ENCODE data around the gene ST7L. TPM values are rescaled to one million over a fixed set of nuclear protein-coding genes. Genes with fewer than 3 reads are reported as not detected.

Gene ST7L
- total RNA-seq, 4 donors from 2014 or later = 24.9 to 50.3 (median 33.9) TPM

DNA sequence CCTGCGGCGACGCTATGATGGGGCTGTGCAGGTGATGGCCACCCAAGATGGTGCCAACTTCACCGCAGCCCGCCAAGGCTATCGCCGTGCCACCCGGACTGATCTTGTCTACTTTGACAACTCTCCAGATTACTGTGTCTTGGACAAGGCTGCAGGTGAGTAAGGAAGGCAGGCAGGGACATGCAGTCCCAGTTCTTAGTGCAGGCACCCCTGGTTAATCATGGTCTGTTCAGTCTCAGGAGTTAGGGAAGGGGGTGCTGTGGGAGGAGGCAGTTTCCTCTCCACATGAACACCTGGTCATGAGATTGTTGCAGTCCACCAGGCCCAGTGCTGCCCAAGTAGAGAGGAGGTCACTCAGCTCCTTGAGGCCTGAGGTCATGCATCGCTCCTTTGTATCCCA, 101.7 kb downstream of the ST7L start:
- TF ChIP-seq POLR2A (IDR thresholded peaks at IDR 0.05) = no peak
- TF ChIP-seq, protein P1, sequence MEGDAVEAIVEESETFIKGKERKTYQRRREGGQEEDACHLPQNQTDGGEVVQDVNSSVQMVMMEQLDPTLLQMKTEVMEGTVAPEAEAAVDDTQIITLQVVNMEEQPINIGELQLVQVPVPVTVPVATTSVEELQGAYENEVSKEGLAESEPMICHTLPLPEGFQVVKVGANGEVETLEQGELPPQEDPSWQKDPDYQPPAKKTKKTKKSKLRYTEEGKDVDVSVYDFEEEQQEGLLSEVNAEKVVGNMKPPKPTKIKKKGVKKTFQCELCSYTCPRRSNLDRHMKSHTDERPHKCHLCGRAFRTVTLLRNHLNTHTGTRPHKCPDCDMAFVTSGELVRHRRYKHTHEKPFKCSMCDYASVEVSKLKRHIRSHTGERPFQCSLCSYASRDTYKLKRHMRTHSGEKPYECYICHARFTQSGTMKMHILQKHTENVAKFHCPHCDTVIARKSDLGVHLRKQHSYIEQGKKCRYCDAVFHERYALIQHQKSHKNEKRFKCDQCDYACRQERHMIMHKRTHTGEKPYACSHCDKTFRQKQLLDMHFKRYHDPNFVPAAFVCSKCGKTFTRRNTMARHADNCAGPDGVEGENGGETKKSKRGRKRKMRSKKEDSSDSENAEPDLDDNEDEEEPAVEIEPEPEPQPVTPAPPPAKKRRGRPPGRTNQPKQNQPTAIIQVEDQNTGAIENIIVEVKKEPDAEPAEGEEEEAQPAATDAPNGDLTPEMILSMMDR (IDR thresholded peaks at IDR 0.05) = no peak
- DNase-seq = no peak
- H3K9me3 ChIP-seq = no peaks in the 10 kb centered on the region
- peaks cover 0 to 8% (median 0%) of the 10 kb centered on the region in 3 donors for H3K36me3 ChIP-seq
- H3K27ac ChIP-seq = no peak overlapping the region
- H3K4me3 ChIP-seq = no peak overlapping the region
- no peaks in the 10 kb centered on the region for H3K27me3 ChIP-seq
- peaks cover 0 to 5% (median 0%) of the 10 kb centered on the region in 4 donors for H3K4me1 ChIP-seq

GRCh38 chr1:112516141-112516540, 102.8 kb downstream of the ST7L start:
- no peaks in the 10 kb centered on the region for H3K9me3 ChIP-seq
- peaks cover 0 to 5% (median 0%) of the 10 kb centered on the region in 4 donors for H3K4me1 ChIP-seq
- no peak for DNase-seq
- no peak overlapping the region for H3K27ac ChIP-seq
- H3K27me3 ChIP-seq = no peaks in the 10 kb centered on the region
- H3K36me3 ChIP-seq = peaks cover 0 to 8% (median 0%) of the 10 kb centered on the region in 3 donors
- TF ChIP-seq POLR2A (IDR thresholded peaks at IDR 0.05) = no peak
- TF ChIP-seq, protein P1 (IDR thresholded peaks at IDR 0.05) = no peak
- H3K4me3 ChIP-seq = no peak overlapping the region

DNA sequence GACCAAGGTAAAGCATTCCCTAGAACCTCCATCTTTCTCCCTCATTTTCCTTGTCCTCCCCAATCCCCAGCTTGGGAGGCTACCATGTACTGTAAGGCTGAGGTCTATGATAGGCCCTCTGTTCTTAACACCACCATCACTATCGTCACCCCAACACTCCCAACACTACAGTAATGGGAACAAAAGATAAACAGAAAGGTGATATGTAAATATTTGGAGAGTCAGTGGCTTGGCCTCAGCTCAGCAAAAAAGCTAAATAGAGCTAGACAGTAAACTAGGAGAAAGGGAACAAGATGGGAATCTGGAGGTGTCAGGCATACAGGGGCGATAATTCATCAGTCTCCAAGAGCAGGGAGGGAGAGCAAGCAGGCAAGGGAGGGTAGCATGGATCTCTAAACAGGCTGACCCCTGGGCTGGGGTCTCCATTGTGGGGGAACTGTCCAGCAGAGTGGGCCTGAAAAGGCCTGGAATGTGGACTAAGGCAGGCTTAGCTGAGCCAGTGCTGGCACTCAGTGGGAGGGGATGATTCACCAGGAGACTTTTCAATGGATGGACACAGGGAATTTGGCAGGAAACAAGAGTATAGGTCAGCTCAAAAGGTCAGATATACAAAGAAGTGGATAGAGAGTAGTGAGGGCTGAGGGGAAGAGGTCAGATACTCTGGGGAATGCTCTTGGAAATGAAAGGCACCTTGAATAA, 103.5 kb downstream of the ST7L start:
- Histone ChIP-seq H3K4me1 (peaks cover 0 to 5% (median 0%) of the 10 kb centered on the region in 4 donors), H3K9me3 (no peaks in the 10 kb centered on the region), H3K27ac (no peak overlapping the region), H3K36me3 (peaks cover 0 to 8% (median 0%) of the 10 kb centered on the region in 3 donors), H3K4me3 (no peak overlapping the region), H3K27me3 (no peaks in the 10 kb centered on the region)
- TF ChIP-seq POLR2A (IDR thresholded peaks at IDR 0.05) = no peak
- TF ChIP-seq, protein P1 (IDR thresholded peaks at IDR 0.05) = no peak
- DNase-seq = no peak

GRCh38 chr1:112514901-112515300, 104.0 kb downstream of the ST7L start:
- DNase-seq = no peak
- TF ChIP-seq POLR2A (IDR thresholded peaks at IDR 0.05) = no peak
- TF ChIP-seq, protein P1 (IDR thresholded peaks at IDR 0.05) = no peak
- no peak overlapping the region for H3K27ac ChIP-seq

GRCh38 chr1:112513112-112513870, 105.7 kb downstream of the ST7L start:
- Histone ChIP-seq H3K27ac (peak overlapping the region in 2 of 4 donors; percentile 15 to 64), H3K9me3 (no peaks in the 10 kb centered on the region), H3K36me3 (peaks cover 0 to 8% (median 0%) of the 10 kb centered on the region in 3 donors), H3K27me3 (peaks cover 0 to 7% of the 10 kb centered on the region in 2 donors), H3K4me1 (peaks cover under 1 to 19% (median 2%) of the 10 kb centered on the region in 4 donors), H3K4me3 (no peak overlapping the region)
- TF ChIP-seq, protein P1 (IDR thresholded peaks at IDR 0.05) = no peak
- no peak for TF ChIP-seq POLR2A (IDR thresholded peaks at IDR 0.05)
- peak in 1 of 3 donors; percentile 57 for DNase-seq

More at GRCh38 chr1:112514901-112515300, 104.0 kb downstream of the ST7L start:
- Histone ChIP-seq H3K4me1 (peaks cover 0 to 5% (median 0%) of the 10 kb centered on the region in 4 donors), H3K9me3 (no peaks in the 10 kb centered on the region), H3K27me3 (no peaks in the 10 kb centered on the region), H3K4me3 (no peak overlapping the region), H3K36me3 (peaks cover 0 to 8% (median 0%) of the 10 kb centered on the region in 3 donors)

All from Peyer's patch (tissue), 4 donors.